Lung (tissue), 12 donors: ENCODE data around the gene KANK3. TPM values are rescaled to one million over a fixed set of nuclear protein-coding genes. Genes with fewer than 3 reads are reported as not detected.

Source experiments
- ATAC-seq: fragments of 200-7000 bp; cut with Tn5 transposase; one replicate; pipeline ENCODE4 v1.9.1; 2020; ENCODE audit warnings: moderate number of reproducible peaks; ENCODE audit not compliant: insufficient read depth, low FRiP score
- DNase-seq, 3 donors: peaks; one replicate each; pipeline ENCODE4 v3.0.0-alpha.2; 2013 to 2017
- H3K27ac ChIP-seq, 2 donors: one replicate each; pipeline ENCODE4 v1.5.1; 2013; ENCODE audit warnings: mild to moderate bottlenecking in 2 of 2, moderate library complexity in 2 of 2, control low read depth in 1 of 2, inconsistent platforms in 1 of 2, low read depth in 1 of 2, low read length in 1 of 2
- H3K27me3 ChIP-seq, 3 donors: one replicate each; pipeline ENCODE4 v1.5.1; 2013; ENCODE audit warnings: low read length in 2 of 3; ENCODE audit not compliant: control insufficient read depth in 3 of 3, insufficient read depth in 3 of 3
- H3K36me3 ChIP-seq, 4 donors: one replicate each; pipeline ENCODE4 v1.5.1; 2013; ENCODE audit warnings: low read length in 4 of 4, mild to moderate bottlenecking in 1 of 4, moderate library complexity in 1 of 4; ENCODE audit not compliant: control insufficient read depth in 4 of 4, insufficient read depth in 4 of 4
- H3K4me1 ChIP-seq, 5 donors: one replicate each; pipeline ENCODE4 v1.5.1; 2013; ENCODE audit warnings: low read length in 5 of 5, mild to moderate bottlenecking in 2 of 5, moderate library complexity in 1 of 5; ENCODE audit not compliant: control insufficient read depth in 5 of 5, insufficient read depth in 5 of 5
- H3K4me3 ChIP-seq: one replicate; pipeline ENCODE4 v1.5.1; 2013; ENCODE audit warnings: mild to moderate bottlenecking, control low read depth, moderate library complexity
- H3K9ac ChIP-seq, 2 donors: one replicate each; pipeline ENCODE4 v1.5.1; 2013; ENCODE audit warnings: low read length in 2 of 2, control low read depth in 1 of 2; ENCODE audit not compliant: insufficient read depth in 1 of 2
- H3K9me3 ChIP-seq, 4 donors: one replicate each; pipeline ENCODE4 v1.5.1; 2013; ENCODE audit warnings: low read length in 3 of 4, mild to moderate bottlenecking in 1 of 4, moderate library complexity in 1 of 4; ENCODE audit not compliant: control insufficient read depth in 4 of 4, insufficient read depth in 3 of 4
- CTCF ChIP-seq: IDR thresholded peaks from 2 replicates; pipeline ENCODE4 v1.5.1; 2012; ENCODE audit warnings: mild to moderate bottlenecking; ENCODE audit errors: control extremely low read depth, extremely low read depth
- WGBS, 2 donors: extraction: QIAGEN DNeasy Blood & Tissue Kit; methylation state at CpG; one replicate each; pipeline ENCODE4 v1.1.7; 2013; 5-methylcytosine and 5-hydroxymethylcytosine counted together
- polyA plus RNA-seq, 2 donors: library from polyadenylated mRNA; stranded (reverse); fragments of 200-250 nt; gene quantifications; one replicate each; pipeline ENCODE4 v1.2.1, GENCODE V29; 2013
- total RNA-seq, 2 donors: library from RNA; depleted of rRNA in 1 of 2; stranded (reverse); fragments of >200 nt in 1 of 2; gene quantifications; one replicate each; pipeline ENCODE4 v1.2.1, GENCODE V29; 2014 to 2021
- donor health status: control.
- donor health status: control.
- donor health status: Bipolar disorder and iron deficiency.
- donor health status: healthy.
- donor health status: DM: yes; HTN: yes; CAD: no.

KANK3 gene
- total and polyA plus RNA-seq, 4 donors, result 24.0 to 42.3 (median 26.7) TPM

GRCh38 chr19:8338835-8339234, 4.2 kb downstream of the KANK3 start:
- Histone ChIP-seq H3K27ac (no peak overlapping the region), H3K4me3 (no peak overlapping the region), H3K9me3 (no peaks in the 10 kb centered on the region), H3K36me3 (peaks cover 0 to 7% (median 0%) of the 10 kb centered on the region in 4 donors), H3K4me1 (peaks cover 0 to 16% (median 10%) of the 10 kb centered on the region in 5 donors), H3K9ac (no peak overlapping the region), H3K27me3 (peaks cover 0 to 28% (median 27%) of the 10 kb centered on the region in 3 donors)
- 64 to 70% methylated on average over 6 of the region's 6 CpGs for WGBS, 2 donors
- ATAC-seq (no peak), DNase-seq (no peak)
- no peak for TF ChIP-seq CTCF

- H3K27ac ChIP-seq, result no peak overlapping the region
- ATAC-seq (no peak), DNase-seq (no peak)
- no peak overlapping the region for H3K9ac ChIP-seq
- H3K27me3 ChIP-seq, result peaks cover 0 to 40% (median 34%) of the 10 kb centered on the region in 3 donors
- TF ChIP-seq CTCF, result no peak
- 74 to 77% methylated on average over 6 to 7 of the region's 7 CpGs for WGBS, 2 donors
- no peak overlapping the region for H3K4me3 ChIP-seq
- peaks cover 0 to 13% (median 0%) of the 10 kb centered on the region in 4 donors for H3K36me3 ChIP-seq
- H3K4me1 ChIP-seq, result peaks cover 0 to 16% (median 12%) of the 10 kb centered on the region in 5 donors
- H3K9me3 ChIP-seq, result no peaks in the 10 kb centered on the region
These were observed 5.3 kb downstream of the KANK3 start for GRCh38 chr19:8337728-8338127.

GRCh38 chr19:8336660-8337059, 6.4 kb downstream of the KANK3 start:
- Histone ChIP-seq H3K9ac (no peak overlapping the region), H3K27me3 (peaks cover 0 to 43% (median 36%) of the 10 kb centered on the region in 3 donors), H3K9me3 (no peaks in the 10 kb centered on the region), H3K4me1 (peaks cover 0 to 16% (median 9%) of the 10 kb centered on the region in 5 donors), H3K27ac (no peak overlapping the region), H3K36me3 (peaks cover 0 to 13% (median 0%) of the 10 kb centered on the region in 4 donors), H3K4me3 (no peak overlapping the region)
- DNase-seq (no peak), ATAC-seq (no peak)
- TF ChIP-seq CTCF, result no peak
- 44 to 51% methylated on average over 8 of the region's 8 CpGs for WGBS, 2 donors

- peaks cover 0 to 18% (median 0%) of the 10 kb centered on the region in 4 donors for H3K36me3 ChIP-seq
- H3K9ac ChIP-seq, result no peak overlapping the region
- ATAC-seq (no peak), DNase-seq (no peak)
- H3K4me1 ChIP-seq, result peaks cover 0 to 14% (median 5%) of the 10 kb centered on the region in 5 donors
- no peak overlapping the region for H3K4me3 ChIP-seq
- WGBS, 2 donors, result 32 to 36% methylated on average over 27 of the region's 27 CpGs
- H3K27me3 ChIP-seq, result peaks cover 0 to 49% (median 36%) of the 10 kb centered on the region in 3 donors
- H3K9me3 ChIP-seq, result no peaks in the 10 kb centered on the region
- H3K27ac ChIP-seq, result peak overlapping the region in 1 of 2 donors; percentile 60
- no peak for TF ChIP-seq CTCF
These were observed 6.9 kb downstream of the KANK3 start for GRCh38 chr19:8336072-8336569.
